HepG2 (cell line): ENCODE results near the gene RNF4. TPM values are rescaled to one million over a fixed set of nuclear protein-coding genes. Genes with fewer than 3 reads are reported as not detected.

Source experiments
- ATAC-seq: fragments of 200-7000 bp; cut with Tn5 transposase; 3 replicates; pipeline ENCODE4 v1.9.1; 2020; ENCODE audit warnings: mild to moderate bottlenecking, moderate library complexity
- BruUV-seq: library from RNA; stranded (reverse); fragments of 400-500 nt; replicated peaks from 2 replicates; lab custom pipeline; 2021; lab: Mats Ljungman, UMichigan
- CTCF ChIA-PET: fragments of 300-600 bp; formaldehyde crosslinking; extraction: SDS; loops from one replicate; lab custom pipeline; 2021; ENCODE audit warnings: low total read pairs, inconsistent platforms, low intra/inter-chr PET ratio; lab: Yijun Ruan, JAX
- POLR2A ChIA-PET: fragments of 350-600 bp; sonication (Branson Sonifier 250); formaldehyde crosslinking; loops from one replicate; lab custom pipeline; 2020; ENCODE audit warnings: antibody characterized with exemption, inconsistent platforms; lab: Yijun Ruan, JAX
- DNase-seq: peaks from one replicate; pipeline ENCODE4 v3.0.0-alpha.2; 2015; ENCODE audit warnings: low spot score
- FAIRE-seq: peaks from 3 replicates; lab custom pipeline; 2011; peaks lifted over from hg19 to GRCh38; lab: Jason Lieb, UNC
- H2AFZ ChIP-seq: one replicate; pipeline ENCODE4 v1.6.1; 2011; ENCODE audit warnings: low read length, inconsistent platforms
- H3K27ac ChIP-seq: fragments of 300-600 bp; 3 replicates; pipeline ENCODE4 v1.8.0; 2011; ENCODE audit warnings: mixed run types, mild to moderate bottlenecking, mixed read lengths, low read length, inconsistent platforms; ENCODE audit not compliant: insufficient read depth; ENCODE audit errors: extremely low read length
- H3K27me3 ChIP-seq, 2 experiments: fragments of 200-600 bp in 1 of 2; 2 replicates in 1 of 2; 3 replicates in 1 of 2; pipeline versions ENCODE4 v1.6.0 to v1.8.0; 2011; ENCODE audit warnings: low read length in 2 of 2, mild to moderate bottlenecking in 2 of 2, moderate library complexity in 2 of 2, inconsistent platforms in 1 of 2; ENCODE audit not compliant: insufficient read depth in 2 of 2, control insufficient read depth in 1 of 2
- H3K36me3 ChIP-seq, 2 experiments: fragments of 200-600 bp in 1 of 2; replicated peaks in 1 of 2; 2 replicates in 1 of 2; 3 replicates in 1 of 2; pipeline versions ENCODE4 v1.5.1 to v1.8.0; 2011; ENCODE audit warnings: low read length in 2 of 2, inconsistent platforms in 1 of 2; ENCODE audit not compliant: insufficient read depth in 2 of 2, control insufficient read depth in 1 of 2
- H3K4me1 ChIP-seq: 2 replicates; pipeline ENCODE4 v1.5.1; 2012; ENCODE audit warnings: low read length, inconsistent platforms; ENCODE audit not compliant: insufficient read depth
- H3K4me2 ChIP-seq: 2 replicates; pipeline ENCODE4 v1.6.0; 2011; ENCODE audit warnings: low read depth, low read length, inconsistent platforms
- H3K4me3 ChIP-seq, 3 experiments: fragments of 200-600 bp in 1 of 3; sonication (generic), shearing (Covaris generic) in 1 of 3; replicated peaks in 1 of 3; 2 replicates each; pipeline ENCODE4 v1.5.1; 2011 to 2016; ENCODE audit warnings: low read length in 3 of 3, inconsistent platforms in 2 of 3, low read depth in 2 of 3, mild to moderate bottlenecking in 2 of 3, control low read depth in 1 of 3, mixed read lengths in 1 of 3; ENCODE audit not compliant: insufficient read depth in 1 of 3
- H3K79me2 ChIP-seq: one replicate; pipeline ENCODE4 v1.6.1; 2011; ENCODE audit warnings: low read length, inconsistent platforms; ENCODE audit not compliant: insufficient read depth
- H3K9ac ChIP-seq: 2 replicates; pipeline ENCODE4 v1.6.0; 2011; ENCODE audit warnings: mild to moderate bottlenecking, low read depth, low read length, inconsistent platforms; ENCODE audit not compliant: insufficient read depth
- H3K9me3 ChIP-seq: 2 replicates; pipeline ENCODE4 v1.5.1; 2012; ENCODE audit warnings: mild to moderate bottlenecking, low read length
- H4K20me1 ChIP-seq: 2 replicates; pipeline ENCODE4 v1.6.0; 2011; ENCODE audit warnings: inconsistent platforms, mild to moderate bottlenecking, low read length, moderate library complexity; ENCODE audit not compliant: insufficient read depth
- ADNP ChIP-seq: sonication (generic); formaldehyde crosslinking; IDR thresholded peaks from 2 replicates; pipeline ENCODE4 v1.4.0; 2020; ENCODE audit warnings: missing genetic modification reagents
- BHLHE40 ChIP-seq: IDR thresholded peaks from 2 replicates; pipeline ENCODE4 v1.6.1; 2011; ENCODE audit warnings: low read length, improper control_type of control experiment
- DNMT1 ChIP-seq: sonication (generic); formaldehyde crosslinking; IDR thresholded peaks from 2 replicates; pipeline ENCODE4 v1.5.1; 2020; ENCODE audit warnings: mild to moderate bottlenecking, missing genetic modification reagents
- HIVEP1 ChIP-seq: sonication (generic); formaldehyde crosslinking; IDR thresholded peaks from 2 replicates; pipeline ENCODE4 v1.4.0; 2020; ENCODE audit warnings: mild to moderate bottlenecking, missing genetic modification reagents
- KDM2A ChIP-seq: sonication (generic); formaldehyde crosslinking; IDR thresholded peaks from 2 replicates; pipeline ENCODE4 v1.4.0; 2020; ENCODE audit warnings: low read depth, missing genetic modification reagents, borderline replicate concordance
- POLR2A ChIP-seq, 2 experiments: IDR thresholded peaks; 2 replicates each; pipeline ENCODE4 v1.6.1; 2011; ENCODE audit warnings: low read depth in 2 of 2, low read length in 2 of 2, mild to moderate bottlenecking in 1 of 2, moderate library complexity in 1 of 2; ENCODE audit not compliant: insufficient read depth in 1 of 2
- POLR2G ChIP-seq: fragments of 200-400 bp; formaldehyde crosslinking; IDR thresholded peaks from 2 replicates; pipeline ENCODE4 v1.6.1; 2018; ENCODE audit warnings: mild to moderate bottlenecking, low read depth, low read length, moderate library complexity
- SMARCC2 ChIP-seq: fragments of 450-650 bp; IDR thresholded peaks from 2 replicates; pipeline ENCODE4 v1.6.1; 2017; ENCODE audit warnings: antibody characterized with exemption, mild to moderate bottlenecking
- YEATS2 ChIP-seq: sonication (generic); formaldehyde crosslinking; IDR thresholded peaks from 2 replicates; pipeline ENCODE4 v1.4.0; 2020; ENCODE audit warnings: missing genetic modification reagents, borderline replicate concordance
- ZBTB46 ChIP-seq: sonication (generic); formaldehyde crosslinking; IDR thresholded peaks from 2 replicates; pipeline ENCODE4 v1.4.0; 2020; ENCODE audit warnings: mild to moderate bottlenecking, missing genetic modification reagents, borderline replicate concordance
- ZMYM3 ChIP-seq: sonication (generic); formaldehyde crosslinking; IDR thresholded peaks from 2 replicates; pipeline ENCODE4 v1.5.1; 2020; ENCODE audit warnings: mild to moderate bottlenecking, missing genetic modification reagents
- ZNF749 ChIP-seq: sonication (generic); formaldehyde crosslinking; IDR thresholded peaks from 2 replicates; pipeline ENCODE4 v1.8.0; 2022; ENCODE audit warnings: mild to moderate bottlenecking, missing genetic modification reagents, moderate library complexity, borderline replicate concordance
- ZNF780A ChIP-seq: sonication (generic); formaldehyde crosslinking; IDR thresholded peaks from 2 replicates; pipeline ENCODE4 v1.8.0; 2022; ENCODE audit warnings: mild to moderate bottlenecking, missing genetic modification reagents, moderate library complexity
- ZNF792 ChIP-seq: IDR thresholded peaks from 2 replicates; pipeline ENCODE4 v1.6.1; 2016
- ZSCAN5A ChIP-seq: sonication (generic); formaldehyde crosslinking; IDR thresholded peaks from 2 replicates; pipeline ENCODE4 v1.8.0; 2022; ENCODE audit warnings: mild to moderate bottlenecking, missing genetic modification reagents, borderline replicate concordance
- WGBS: methylation state at CpG from one replicate; pipeline ENCODE4 v1.1.6; 2017; ENCODE audit warnings: low lambda C conversion rate; 5-methylcytosine and 5-hydroxymethylcytosine counted together
- in situ Hi-C: cut with HindIII; loops from 2 replicates; pipeline ENCODE4 v1.10.0; 2017; ENCODE audit warnings: low pct_unique_long_range_greater_than_20kb; ENCODE audit not compliant: extremely low pct_ligation_motif_present
- intact Hi-C: fragments of 100-400 bp; cut with micrococcal nuclease; formaldehyde crosslinking; loops from one replicate; pipeline ENCODE4 v1.10.0; 2022; ENCODE audit not compliant: unreplicated experiment
- polyA plus RNA-seq, 8 experiments: library from polyadenylated mRNA; depleted of rRNA in 3 of 8; stranded (reverse) in 7 of 8; unstranded in 1 of 8; fragments of >200 nt; fragmentation: Illumina TruSeq in 4 of 8; extraction: Trizol in 4 of 8; gene quantifications; 2 replicates each; pipeline versions ENCODE4 v1.2.1 to v1.2.3, GENCODE V29; 2011 to 2016; ENCODE audit warnings: low read depth in 4 of 8, missing spikeins in 1 of 8, mixed read lengths in 1 of 8; ENCODE audit not compliant: insufficient read depth in 1 of 8
- total RNA-seq, 5 experiments: library from RNA; depleted of rRNA; stranded (reverse); fragments of >200 nt; fragmentation: Illumina TruSeq; extraction: Trizol; gene quantifications; 2 replicates each; pipeline ENCODE4 v1.2.3, GENCODE V29; 2016; ENCODE audit warnings: low read depth in 1 of 5
- TF ChIP-seq, protein P1 (sequence below): sonication (generic); formaldehyde crosslinking; IDR thresholded peaks from 2 replicates; pipeline ENCODE4 v1.5.0; 2020; ENCODE audit warnings: mild to moderate bottlenecking, missing genetic modification reagents, borderline replicate concordance

The RNF4 gene
- total and polyA plus RNA-seq, 2 of the 13 experiments (the other 11 are each of a cell fraction or from before 2014, with no cell fraction given): 38.1 to 45.1 TPM

DNA sequence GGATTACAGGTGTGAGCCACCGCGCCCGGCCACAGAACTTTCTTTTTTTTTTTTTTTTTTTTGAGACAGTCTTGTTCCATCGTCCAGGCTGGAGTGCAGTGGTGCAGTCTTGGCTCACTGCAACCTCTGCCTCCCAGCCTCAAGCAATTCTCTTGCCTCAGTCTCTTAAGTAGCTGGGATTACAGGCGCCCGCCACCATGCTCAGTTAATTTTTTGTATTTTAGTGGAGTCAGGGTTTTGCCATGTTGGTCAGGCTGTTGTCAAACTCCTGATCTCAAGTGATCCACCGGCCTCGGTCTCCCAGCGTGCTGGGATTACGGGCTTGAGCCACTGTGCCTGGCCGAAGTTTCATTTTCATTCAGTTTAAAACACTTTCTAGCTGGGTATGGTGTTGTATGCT is 83.9 kb downstream of the RNF4 start:
- intact Hi-C loops: no loop called here
- Histone ChIP-seq H3K36me3 (no peaks in the 10 kb centered on the region; a peak in 1 of 5 replicates), H3K9me3 (no peaks in the 10 kb centered on the region), H3K4me1 (peaks cover 10% of the 10 kb centered on the region), H3K79me2 (peaks cover 86% of the 10 kb centered on the region), H4K20me1 (peaks cover 26% of the 10 kb centered on the region), H3K4me2 (no peak overlapping the region), H3K9ac (no peak overlapping the region), H2AFZ (no peak overlapping the region), H3K4me3 (no peak overlapping the region), H3K27ac (no peak overlapping the region), H3K27me3 (no peaks in the 10 kb centered on the region)
- WGBS: 92% methylated on average over 11 of the region's 11 CpGs
- no peak for ATAC-seq
- BruUV-seq: no TSS peak
- ChIA-PET POLR2A (interaction anchor here (1.0 kb wide), 1 partner anchor 16 kb away, joined by 3 read pairs; the partner anchor contains the start of gene FAM193A), CTCF (no interaction called here)
- no peak for DNase-seq
- FAIRE-seq: no peak
- in situ Hi-C loops: no loop called here
- no peak for TF ChIP-seq ADNP (CRISPR knock-in tag)
- TF ChIP-seq KDM2A (CRISPR knock-in tag): no peak
- no peak for TF ChIP-seq ZMYM3 (CRISPR knock-in tag)
- TF ChIP-seq ZBTB46 (CRISPR knock-in tag): no peak
- TF ChIP-seq YEATS2 (CRISPR knock-in tag): no peak
- no peak for TF ChIP-seq SMARCC2
- no peak for TF ChIP-seq HIVEP1 (CRISPR knock-in tag)
- no peak for TF ChIP-seq ZNF749 (CRISPR knock-in tag)
- TF ChIP-seq DNMT1 (CRISPR knock-in tag): no peak
- TF ChIP-seq BHLHE40: no peak
- no peak for TF ChIP-seq POLR2A (IDR thresholded peaks at IDR 0.05; ENCODE audit: insufficient read depth in 1 of 2, low read depth in 2 of 2, low read length in 2 of 2)
- TF ChIP-seq ZSCAN5A (CRISPR knock-in tag): no peak
- TF ChIP-seq, protein P1, sequence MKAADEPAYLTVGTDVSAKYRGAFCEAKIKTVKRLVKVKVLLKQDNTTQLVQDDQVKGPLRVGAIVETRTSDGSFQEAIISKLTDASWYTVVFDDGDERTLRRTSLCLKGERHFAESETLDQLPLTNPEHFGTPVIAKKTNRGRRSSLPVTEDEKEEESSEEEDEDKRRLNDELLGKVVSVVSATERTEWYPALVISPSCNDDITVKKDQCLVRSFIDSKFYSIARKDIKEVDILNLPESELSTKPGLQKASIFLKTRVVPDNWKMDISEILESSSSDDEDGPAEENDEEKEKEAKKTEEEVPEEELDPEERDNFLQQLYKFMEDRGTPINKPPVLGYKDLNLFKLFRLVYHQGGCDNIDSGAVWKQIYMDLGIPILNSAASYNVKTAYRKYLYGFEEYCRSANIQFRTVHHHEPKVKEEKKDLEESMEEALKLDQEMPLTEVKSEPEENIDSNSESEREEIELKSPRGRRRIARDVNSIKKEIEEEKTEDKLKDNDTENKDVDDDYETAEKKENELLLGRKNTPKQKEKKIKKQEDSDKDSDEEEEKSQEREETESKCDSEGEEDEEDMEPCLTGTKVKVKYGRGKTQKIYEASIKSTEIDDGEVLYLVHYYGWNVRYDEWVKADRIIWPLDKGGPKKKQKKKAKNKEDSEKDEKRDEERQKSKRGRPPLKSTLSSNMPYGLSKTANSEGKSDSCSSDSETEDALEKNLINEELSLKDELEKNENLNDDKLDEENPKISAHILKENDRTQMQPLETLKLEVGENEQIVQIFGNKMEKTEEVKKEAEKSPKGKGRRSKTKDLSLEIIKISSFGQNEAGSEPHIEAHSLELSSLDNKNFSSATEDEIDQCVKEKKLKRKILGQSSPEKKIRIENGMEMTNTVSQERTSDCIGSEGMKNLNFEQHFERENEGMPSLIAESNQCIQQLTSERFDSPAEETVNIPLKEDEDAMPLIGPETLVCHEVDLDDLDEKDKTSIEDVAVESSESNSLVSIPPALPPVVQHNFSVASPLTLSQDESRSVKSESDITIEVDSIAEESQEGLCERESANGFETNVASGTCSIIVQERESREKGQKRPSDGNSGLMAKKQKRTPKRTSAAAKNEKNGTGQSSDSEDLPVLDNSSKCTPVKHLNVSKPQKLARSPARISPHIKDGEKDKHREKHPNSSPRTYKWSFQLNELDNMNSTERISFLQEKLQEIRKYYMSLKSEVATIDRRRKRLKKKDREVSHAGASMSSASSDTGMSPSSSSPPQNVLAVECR (CRISPR knock-in tag): no peak
- no peak for TF ChIP-seq POLR2G
- no peak for TF ChIP-seq ZNF792 (CRISPR knock-in tag)
- TF ChIP-seq ZNF780A (CRISPR knock-in tag): no peak
